Neural progenitor cell (in vitro differentiated cells): ENCODE results near the gene WDFY2. TPM values are rescaled to one million over a fixed set of nuclear protein-coding genes. Genes with fewer than 3 reads are reported as not detected.

Experiments used
- DNase-seq: peaks from one replicate; pipeline ENCODE4 v3.0.0-alpha.2; 2016; ENCODE audit warnings: low spot score
- H2AFZ ChIP-seq: fragments of 200-600 bp; sonication (generic); replicated peaks from 2 replicates; pipeline ENCODE4 v1.6.1; 2016; ENCODE audit warnings: antibody characterized with exemption
- H3F3A ChIP-seq: fragments of 200-600 bp; sonication (generic); 2 replicates; pipeline ENCODE4 v1.6.1; 2016; ENCODE audit warnings: antibody characterized with exemption, low read depth
- H3K27ac ChIP-seq: fragments of 200-600 bp; sonication (generic); 2 replicates; pipeline ENCODE4 v1.5.1; 2016; ENCODE audit warnings: mild to moderate bottlenecking
- H3K27me3 ChIP-seq: fragments of 200-600 bp; sonication (generic); 2 replicates; pipeline ENCODE4 v1.6.1; 2016; ENCODE audit warnings: mild to moderate bottlenecking, moderate library complexity
- H3K36me3 ChIP-seq: fragments of 200-600 bp; sonication (generic); 2 replicates; pipeline ENCODE4 v1.5.1; 2016
- H3K4me1 ChIP-seq: fragments of 200-600 bp; sonication (generic); 2 replicates; pipeline ENCODE4 v1.6.1; 2016; ENCODE audit warnings: mixed run types
- H3K4me2 ChIP-seq: fragments of 200-600 bp; sonication (generic); 2 replicates; pipeline ENCODE4 v1.6.1; 2016
- H3K4me3 ChIP-seq: fragments of 200-600 bp; sonication (generic); 2 replicates; pipeline ENCODE4 v1.5.1; 2016
- H3K79me2 ChIP-seq: fragments of 200-600 bp; sonication (generic); 2 replicates; pipeline ENCODE4 v1.6.1; 2016; ENCODE audit warnings: low read depth
- H3K9ac ChIP-seq: fragments of 200-600 bp; sonication (generic); 2 replicates; pipeline ENCODE4 v1.6.1; 2016
- H3K9me3 ChIP-seq: fragments of 200-600 bp; sonication (generic); 2 replicates; pipeline ENCODE4 v1.5.1; 2016; ENCODE audit warnings: low read depth
- H4K20me1 ChIP-seq: fragments of 200-600 bp; sonication (generic); 2 replicates; pipeline ENCODE4 v1.6.1; 2016; ENCODE audit warnings: low read depth
- H3K27ac Mint-ChIP-seq: 3 replicates; pipeline ENCODE4 v1.8.0; 2021; ENCODE audit warnings: mixed read lengths
- H3K27me3 Mint-ChIP-seq: 2 replicates; pipeline ENCODE4 v1.8.0; 2022; ENCODE audit warnings: low read depth, mild to moderate bottlenecking, inconsistent platforms, moderate library complexity, mixed read lengths; ENCODE audit not compliant: insufficient read depth
- H3K36me3 Mint-ChIP-seq: 3 replicates; pipeline ENCODE4 v1.8.0; 2021; ENCODE audit warnings: mixed read lengths
- H3K4me1 Mint-ChIP-seq: 3 replicates; pipeline ENCODE4 v1.8.0; 2021; ENCODE audit warnings: mixed read lengths
- H3K4me3 Mint-ChIP-seq: 3 replicates; pipeline ENCODE4 v1.8.0; 2021; ENCODE audit warnings: mild to moderate bottlenecking, moderate library complexity, mixed read lengths
- H3K9me3 Mint-ChIP-seq: 3 replicates; pipeline ENCODE4 v1.8.0; 2020; ENCODE audit warnings: mixed read lengths
- CTCF ChIP-seq: fragments of 200-600 bp; sonication (generic); IDR thresholded peaks from 2 replicates; pipeline ENCODE4 v1.5.1; 2017; ENCODE audit warnings: antibody characterized with exemption, mild to moderate bottlenecking
- EZH2 ChIP-seq: fragments of 200-600 bp; sonication (generic); IDR thresholded peaks from 2 replicates; pipeline ENCODE4 v1.6.1; 2017; ENCODE audit warnings: antibody characterized with exemption, mild to moderate bottlenecking, moderate library complexity
- EZH2phosphoT487 ChIP-seq: fragments of 200-600 bp; sonication (generic); IDR thresholded peaks from 2 replicates; pipeline ENCODE4 v1.6.1; 2017; ENCODE audit warnings: antibody characterized with exemption
- total RNA-seq: library from RNA; depleted of rRNA; stranded (reverse); fragments of >200 nt; gene quantifications from 2 replicates; pipeline ENCODE4 v1.2.3, GENCODE V29; 2015; ENCODE audit warnings: low replicate concordance

Gene WDFY2
- total RNA-seq, 1 donor from 2014 or later, result 18.3 TPM

GRCh38 chr13:51811046-51811445 is 226.8 kb downstream of the WDFY2 start:
- H3K4me3 Mint-ChIP-seq, result no peak overlapping the region
- no peaks in the 10 kb centered on the region for H3K36me3 Mint-ChIP-seq
- DNase-seq, result no peak
- H3K4me2 ChIP-seq, result no peak overlapping the region
- no peak overlapping the region for H2AFZ ChIP-seq
- H3F3A ChIP-seq, result no peaks in the 10 kb centered on the region
- H3K79me2 ChIP-seq, result no peaks in the 10 kb centered on the region
- no peak overlapping the region for H3K27ac Mint-ChIP-seq
- peaks cover 31% of the 10 kb centered on the region for H3K4me1 Mint-ChIP-seq
- TF ChIP-seq EZH2phosphoT487 (no peak), CTCF (no peak), EZH2 (no peak)
- no peak overlapping the region for H3K4me3 ChIP-seq
- H3K27ac ChIP-seq, result no peak overlapping the region
- H3K9ac ChIP-seq, result no peak overlapping the region
- no peaks in the 10 kb centered on the region for H3K4me1 ChIP-seq
- H3K36me3 ChIP-seq, result no peaks in the 10 kb centered on the region
- peaks cover 6% of the 10 kb centered on the region for H3K27me3 Mint-ChIP-seq
- H4K20me1 ChIP-seq, result no peaks in the 10 kb centered on the region
- no peaks in the 10 kb centered on the region for H3K9me3 ChIP-seq
- H3K27me3 ChIP-seq, result no peaks in the 10 kb centered on the region
- H3K9me3 Mint-ChIP-seq, result no peaks in the 10 kb centered on the region

GRCh38 chr13:51811920-51812451 is 227.7 kb downstream of the WDFY2 start:
- Histone ChIP-seq H3K27ac (no peak overlapping the region), H3K9ac (no peak overlapping the region), H3K79me2 (no peaks in the 10 kb centered on the region), H2AFZ (no peak overlapping the region), H3F3A (no peaks in the 10 kb centered on the region), H4K20me1 (no peaks in the 10 kb centered on the region), H3K27me3 (no peaks in the 10 kb centered on the region), H3K4me3 (no peak overlapping the region), H3K4me1 (no peaks in the 10 kb centered on the region), H3K36me3 (no peaks in the 10 kb centered on the region), H3K9me3 (no peaks in the 10 kb centered on the region), H3K4me2 (no peak overlapping the region)
- no peak for DNase-seq
- Mint-ChIP-seq H3K36me3 (no peaks in the 10 kb centered on the region), H3K4me3 (no peak overlapping the region), H3K4me1 (peaks cover 23% of the 10 kb centered on the region), H3K27ac (no peak overlapping the region), H3K27me3 (peaks cover 6% of the 10 kb centered on the region), H3K9me3 (no peaks in the 10 kb centered on the region)
- no peak for TF ChIP-seq CTCF
- no peak for TF ChIP-seq EZH2phosphoT487

GRCh38 chr13:51814071-51814470 is 229.8 kb downstream of the WDFY2 start:
- H3K27me3 ChIP-seq, result no peaks in the 10 kb centered on the region
- peaks cover 2% of the 10 kb centered on the region for H3K9me3 Mint-ChIP-seq
- no peaks in the 10 kb centered on the region for H4K20me1 ChIP-seq
- no peaks in the 10 kb centered on the region for H3K4me1 ChIP-seq
- no peaks in the 10 kb centered on the region for H3K36me3 ChIP-seq
- no peak overlapping the region for H3K27ac ChIP-seq
- peaks cover 7% of the 10 kb centered on the region for H3K27me3 Mint-ChIP-seq
- DNase-seq, result no peak
- no peak overlapping the region for H3K9ac ChIP-seq
- H3K4me1 Mint-ChIP-seq, result peaks cover 18% of the 10 kb centered on the region
- H3K4me2 ChIP-seq, result no peak overlapping the region
- H3K27ac Mint-ChIP-seq, result peak overlapping the region; percentile 19
- no peak overlapping the region for H3K4me3 ChIP-seq
- no peaks in the 10 kb centered on the region for H3K36me3 Mint-ChIP-seq
- no peak overlapping the region for H2AFZ ChIP-seq
- H3F3A ChIP-seq, result no peaks in the 10 kb centered on the region
- H3K79me2 ChIP-seq, result no peaks in the 10 kb centered on the region
- H3K4me3 Mint-ChIP-seq, result no peak overlapping the region
- H3K9me3 ChIP-seq, result no peaks in the 10 kb centered on the region
- TF ChIP-seq EZH2phosphoT487 (no peak), EZH2 (no peak), CTCF (no peak)
